Renal pelvis (tissue), 4 donors: ENCODE results near the gene BMP8B. TPM values are rescaled to one million over a fixed set of nuclear protein-coding genes. Genes with fewer than 3 reads are reported as not detected.

Experiments used
- DNase-seq: peaks from one replicate; pipeline ENCODE4 v3.0.0-alpha.2; 2013
- polyA plus RNA-seq, 3 donors: library from polyadenylated mRNA; unstranded; fragments of 120-200 nt; gene quantifications; one replicate each; pipeline ENCODE4 v1.2.1, GENCODE V29; 2013; ENCODE audit not compliant: insufficient read length in 3 of 3

The BMP8B gene
- polyA plus RNA-seq, 3 donors = 1.6 to 3.4 (median 2.8) TPM

DNA sequence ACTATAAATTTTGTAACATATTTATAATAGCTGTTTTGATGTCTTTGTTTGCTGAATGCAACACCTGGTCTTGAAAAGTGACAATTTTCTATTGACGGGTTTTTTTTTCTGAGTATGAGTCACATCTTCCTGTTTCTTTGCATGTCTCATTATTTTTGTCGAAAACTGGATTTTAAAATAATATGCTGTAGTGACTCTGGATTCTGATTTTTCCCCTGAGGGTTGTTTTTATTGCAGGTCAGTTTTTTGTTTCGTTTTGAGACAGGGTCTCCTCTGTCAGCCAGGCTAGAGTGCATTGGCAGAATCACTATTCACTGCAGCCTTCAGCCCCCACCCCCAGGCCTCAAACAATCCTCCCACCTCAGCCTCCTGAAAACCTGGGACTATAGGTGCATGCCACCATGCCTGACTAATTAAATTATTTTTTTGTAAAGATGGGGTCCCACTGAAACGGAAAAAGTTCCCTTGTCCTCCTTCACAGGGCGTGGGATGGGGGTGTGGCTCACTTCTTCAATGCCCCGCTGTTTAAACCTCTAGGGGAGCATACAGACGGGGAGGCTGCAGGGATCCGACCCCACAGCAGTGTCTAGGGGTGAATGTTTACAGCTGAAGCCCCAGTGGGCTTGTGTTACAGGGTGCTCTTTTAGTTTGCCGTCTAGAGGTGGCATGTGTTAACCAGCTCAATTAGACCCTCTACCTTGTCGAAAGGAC lies 61.3 kb downstream of the BMP8B start:
- no peak for DNase-seq

GRCh38 chr1:39726600-39726999 lies 62.1 kb downstream of the BMP8B start:
- DNase-seq = no peak

GRCh38 chr1:39722495-39722894 lies 66.2 kb downstream of the BMP8B start:
- DNase-seq = no peak

- no peak for DNase-seq
Measured at GRCh38 chr1:39721664-39722063, 67.0 kb downstream of the BMP8B start.

DNA sequence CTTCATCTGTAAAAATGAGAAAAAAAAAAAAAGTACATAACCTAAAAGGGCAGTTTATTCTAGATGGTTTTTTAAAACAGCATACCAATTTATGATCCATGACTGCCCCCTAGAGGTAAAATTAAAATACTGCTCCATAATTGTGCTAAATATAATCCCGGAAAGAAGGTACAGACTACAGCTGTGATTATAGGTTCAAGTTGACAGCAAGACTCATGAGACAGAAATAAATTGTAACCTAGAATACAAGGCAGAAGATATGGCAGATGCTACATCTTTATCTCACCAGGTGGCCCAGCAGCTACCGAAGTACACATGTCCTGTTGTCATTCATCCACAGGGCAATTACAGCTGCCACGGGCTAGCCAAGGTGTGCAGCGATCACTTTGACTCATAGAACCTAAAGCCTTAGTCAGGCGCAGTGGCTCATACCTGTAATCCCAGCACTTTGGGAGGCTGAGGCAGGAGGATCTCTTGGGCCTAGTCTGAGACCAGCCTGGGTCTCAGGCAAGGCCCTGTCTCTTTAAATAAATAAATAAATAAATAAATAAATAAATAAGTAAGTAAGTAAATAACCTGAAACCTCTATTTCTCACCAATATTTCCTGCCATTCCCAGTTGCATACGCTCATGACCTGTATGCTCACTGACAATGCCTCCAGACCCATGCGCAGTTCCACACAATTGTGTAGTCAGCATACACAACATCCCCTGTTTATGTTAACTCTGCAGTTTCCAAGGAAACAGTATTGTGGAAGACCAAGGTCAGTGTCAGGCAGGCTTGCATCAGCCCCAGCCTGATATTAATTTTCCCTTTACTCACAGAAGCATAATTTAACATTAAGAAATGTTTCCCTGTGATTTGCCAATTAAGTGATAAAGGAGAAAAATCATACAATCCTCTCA lies 68.3 kb downstream of the BMP8B start:
- DNase-seq = peak; percentile 66

- DNase-seq = no peak
Measured at GRCh38 chr1:39717809-39718208, 70.9 kb downstream of the BMP8B start.

- no peak for DNase-seq
Measured at GRCh38 chr1:39713557-39713956, 75.1 kb downstream of the BMP8B start.

DNA sequence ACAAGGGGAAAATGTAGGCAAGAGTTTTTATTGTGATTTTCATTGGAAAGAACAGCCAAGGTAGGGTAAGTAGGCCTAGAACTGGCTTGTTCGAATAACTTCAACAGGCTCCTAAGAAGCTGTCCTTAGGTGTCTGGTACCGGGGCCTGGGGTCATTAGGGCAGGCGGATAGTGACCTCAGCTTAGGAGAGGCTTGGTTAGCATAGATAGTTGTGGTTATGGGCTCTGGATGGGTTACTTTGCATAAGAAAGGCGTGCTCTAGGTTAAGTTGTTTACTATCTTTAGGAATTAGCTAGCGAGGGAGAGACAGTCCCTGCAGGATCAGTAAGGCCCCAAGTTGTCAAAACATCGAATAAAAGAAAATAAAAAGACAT lies 76.7 kb downstream of the BMP8B start:
- no peak for DNase-seq

DNA sequence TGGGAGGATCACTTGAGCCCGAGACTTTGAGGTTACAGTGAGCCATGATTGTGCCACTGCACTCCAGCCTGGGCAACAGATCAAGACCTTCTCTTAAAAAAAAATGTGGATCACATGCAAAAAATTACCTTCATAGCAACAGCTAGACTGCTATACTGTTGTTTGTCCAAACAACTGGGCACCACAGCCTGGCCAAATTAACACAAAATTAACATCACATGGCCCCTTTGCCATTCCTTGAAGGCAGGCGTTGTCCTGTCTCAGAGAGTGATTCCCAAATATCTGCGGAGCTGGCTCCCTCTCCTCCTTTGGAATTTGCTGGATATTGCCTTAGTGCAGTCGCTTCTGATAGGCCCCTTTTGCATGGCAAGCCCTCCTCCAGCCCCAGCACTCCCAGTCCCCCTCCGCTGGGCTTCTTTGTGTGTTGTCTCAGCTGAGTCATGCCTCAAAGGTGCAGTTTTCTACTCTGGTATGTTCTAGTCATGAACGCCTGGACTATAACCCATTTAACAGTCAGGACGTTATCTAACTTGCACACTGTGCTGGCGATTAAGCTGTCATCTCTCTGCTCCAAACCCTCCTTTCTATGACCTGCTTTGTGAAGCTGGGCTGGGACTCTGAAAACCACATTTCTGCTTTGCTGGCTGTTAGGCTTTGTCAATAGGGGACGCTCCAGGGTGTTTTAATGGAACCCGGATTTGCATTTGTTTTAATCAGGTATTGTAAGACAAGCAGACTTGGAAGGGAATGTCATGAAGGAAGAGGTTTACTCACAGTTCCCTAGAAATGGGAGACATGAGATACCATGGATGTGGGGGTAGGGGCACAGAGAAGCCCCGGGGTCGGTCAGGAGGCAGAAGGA lies 77.3 kb downstream of the BMP8B start:
- no peak for DNase-seq

- DNase-seq = no peak
Measured at GRCh38 chr1:39707506-39707905, 81.2 kb downstream of the BMP8B start.

Other genes starting within 250 kb of the BMP8B start
- gene PABPC4, start 212.1 kb downstream of the BMP8B start, polyA plus RNA-seq = 100 to 1,000 TPM; 195 to 224 (median 222) TPM
- gene HEYL, start 149.2 kb downstream of the BMP8B start, polyA plus RNA-seq = 10 to 100 TPM; 23.4 to 26.3 (median 24.8) TPM
- under 1 TPM; 0.20 to 0.27 (median 0.21) TPM for gene NT5C1A, start 116.8 kb downstream of the BMP8B start, polyA plus RNA-seq
- gene HPCAL4, start 97.4 kb downstream of the BMP8B start, polyA plus RNA-seq = under 1 TPM; 0.30 to 0.62 (median 0.40) TPM
- 10 to 100 TPM; 70.8 to 77.3 (median 75.7) TPM for gene PPIE, start 50.0 kb downstream of the BMP8B start, polyA plus RNA-seq
- under 1 TPM; 0.28 to 0.69 (median 0.56) TPM for gene OXCT2, start 17.5 kb downstream of the BMP8B start, polyA plus RNA-seq
- 10 to 100 TPM; 26.0 to 51.9 (median 45.7) TPM for gene TRIT1, start 94.6 kb upstream of the BMP8B start, polyA plus RNA-seq
- gene MYCL, start 113.1 kb upstream of the BMP8B start, polyA plus RNA-seq = 10 to 100 TPM in 1 of 3 donors, 1 to 10 TPM in 2; 8.4 to 10.1 (median 9.0) TPM
- 1 to 10 TPM; 1.7 to 2.7 (median 2.5) TPM for gene MFSD2A, start 166.3 kb upstream of the BMP8B start, polyA plus RNA-seq